DOHH2 (cell line): Measurements from ENCODE around the gene RBBP8NL.

Experiments used
- H3F3A ChIP-seq: fragments of 200-600 bp; sonication (generic), shearing (Covaris generic); 2 replicates; pipeline ENCODE4 v1.6.0; 2016; ENCODE audit warnings: antibody characterized with exemption, mild to moderate bottlenecking; ENCODE audit not compliant: control insufficient read depth, insufficient read depth
- H3K27ac ChIP-seq: fragments of 200-600 bp; sonication (generic); 2 replicates; pipeline ENCODE4 v1.5.1; 2014; ENCODE audit warnings: low read depth, mild to moderate bottlenecking, low read length, moderate library complexity
- H3K27me3 ChIP-seq: fragments of 200-600 bp; sonication (generic); 2 replicates; pipeline ENCODE4 v1.6.1; 2014; ENCODE audit warnings: mild to moderate bottlenecking, low read length, mixed read lengths; ENCODE audit not compliant: control insufficient read depth
- H3K36me3 ChIP-seq: fragments of 200-600 bp; sonication (generic); 2 replicates; pipeline ENCODE4 v1.6.1; 2014; ENCODE audit warnings: mild to moderate bottlenecking, low read length, moderate library complexity, mixed read lengths; ENCODE audit not compliant: control insufficient read depth
- H3K4me1 ChIP-seq: fragments of 200-600 bp; sonication (generic); 2 replicates; pipeline ENCODE4 v1.6.1; 2014; ENCODE audit warnings: mild to moderate bottlenecking, low read length, mixed read lengths; ENCODE audit not compliant: control insufficient read depth
- H3K4me2 ChIP-seq: fragments of 200-600 bp; sonication (generic); 2 replicates; pipeline ENCODE4 v1.6.0; 2014; ENCODE audit warnings: mild to moderate bottlenecking, low read length, moderate library complexity
- H3K4me3 ChIP-seq: fragments of 200-600 bp; sonication (generic); 2 replicates; pipeline ENCODE4 v1.5.1; 2014; ENCODE audit warnings: mild to moderate bottlenecking, low read length, mixed read lengths
- H3K79me2 ChIP-seq: fragments of 200-600 bp; sonication (generic); 2 replicates; pipeline ENCODE4 v1.6.1; 2014; ENCODE audit warnings: mild to moderate bottlenecking, low read length, mixed read lengths; ENCODE audit not compliant: control insufficient read depth
- H3K9me2 ChIP-seq: fragments of 200-600 bp; sonication (generic); replicated peaks from 2 replicates; pipeline ENCODE4 v1.6.1; 2014; ENCODE audit warnings: mild to moderate bottlenecking, low read length, mixed read lengths; ENCODE audit not compliant: control insufficient read depth
- H3K9me3 ChIP-seq: fragments of 200-600 bp; sonication (generic); 2 replicates; pipeline ENCODE4 v1.6.1; 2014; ENCODE audit warnings: antibody characterized with exemption, low read length, mixed read lengths; ENCODE audit not compliant: control insufficient read depth, insufficient read depth
- H4K20me1 ChIP-seq: fragments of 200-600 bp; sonication (generic); 2 replicates; pipeline ENCODE4 v1.6.0; 2014; ENCODE audit warnings: low read depth, mild to moderate bottlenecking, antibody characterized with exemption, low read length, moderate library complexity; ENCODE audit not compliant: control insufficient read depth, insufficient read depth
- CTCF ChIP-seq: fragments of 200-600 bp; sonication (generic); IDR thresholded peaks from one replicate; pipeline ENCODE4 v1.5.1; 2014; ENCODE audit warnings: antibody characterized with exemption, mild to moderate bottlenecking, low read depth, low read length; ENCODE audit not compliant: poor library complexity, severe bottlenecking
- EZH2phosphoT487 ChIP-seq: fragments of 200-600 bp; sonication (generic); IDR thresholded peaks from 2 replicates; pipeline ENCODE4 v1.6.1; 2017; ENCODE audit warnings: borderline replicate concordance, mild to moderate bottlenecking, antibody characterized with exemption, low read length, moderate library complexity, mixed read lengths

Gene RBBP8NL

GRCh38 chr20:62423326-62423706 is 4.0 kb downstream of the RBBP8NL start:
- Histone ChIP-seq H3K4me3 (no peak overlapping the region), H3K4me2 (no peak overlapping the region), H4K20me1 (no peaks in the 10 kb centered on the region), H3K9me2 (no peaks in the 10 kb centered on the region), H3K79me2 (no peaks in the 10 kb centered on the region), H3F3A (no peaks in the 10 kb centered on the region), H3K27ac (no peak overlapping the region), H3K4me1 (no peaks in the 10 kb centered on the region), H3K27me3 (no peaks in the 10 kb centered on the region), H3K36me3 (no peaks in the 10 kb centered on the region), H3K9me3 (no peaks in the 10 kb centered on the region; the same call in 1 of the 2 replicates)
- no peak for TF ChIP-seq CTCF
- TF ChIP-seq EZH2phosphoT487, result no peak

- no peaks in the 10 kb centered on the region for H3K4me1 ChIP-seq
- H3K79me2 ChIP-seq, result no peaks in the 10 kb centered on the region
- no peaks in the 10 kb centered on the region for H3K27me3 ChIP-seq
- H3K27ac ChIP-seq, result no peak overlapping the region
- no peaks in the 10 kb centered on the region; the same call in 1 of the 2 replicates for H3K9me3 ChIP-seq
- no peak for TF ChIP-seq EZH2phosphoT487
- no peak for TF ChIP-seq CTCF
- H3F3A ChIP-seq, result no peaks in the 10 kb centered on the region
- no peaks in the 10 kb centered on the region for H4K20me1 ChIP-seq
- no peaks in the 10 kb centered on the region for H3K36me3 ChIP-seq
- no peak overlapping the region for H3K4me3 ChIP-seq
- no peak overlapping the region for H3K4me2 ChIP-seq
- no peaks in the 10 kb centered on the region for H3K9me2 ChIP-seq
These were observed 4.6 kb downstream of the RBBP8NL start for GRCh38 chr20:62422636-62423325.

- no peaks in the 10 kb centered on the region for H3K79me2 ChIP-seq
- no peaks in the 10 kb centered on the region; the same call in 1 of the 2 replicates for H3K9me3 ChIP-seq
- no peaks in the 10 kb centered on the region for H3K27me3 ChIP-seq
- no peaks in the 10 kb centered on the region for H3K9me2 ChIP-seq
- no peak for TF ChIP-seq EZH2phosphoT487
- TF ChIP-seq CTCF, result no peak
- no peaks in the 10 kb centered on the region for H3F3A ChIP-seq
- H4K20me1 ChIP-seq, result no peaks in the 10 kb centered on the region
- no peaks in the 10 kb centered on the region for H3K36me3 ChIP-seq
- no peaks in the 10 kb centered on the region for H3K4me1 ChIP-seq
- no peak overlapping the region for H3K4me3 ChIP-seq
- no peak overlapping the region for H3K27ac ChIP-seq
- H3K4me2 ChIP-seq, result no peak overlapping the region
These were observed 5.7 kb downstream of the RBBP8NL start for GRCh38 chr20:62421716-62421990.
